G401.6 (cell line): ENCODE measurements around the gene DCUN1D3.
"Not testable (repeated sequence)": the region's sequence is repeated elsewhere in the genome, so short reads cannot be mapped to it uniquely, and the experiment has no call there.

Source experiments
- FAIRE-seq: peaks from 2 replicates; lab custom pipeline; 2012; peaks lifted over from hg19 to GRCh38; lab: Jason Lieb, UNC

DCUN1D3 gene

GRCh38 chr16:20822521-20823325 lies 77.4 kb downstream of the DCUN1D3 start:
- FAIRE-seq, result no peak

GRCh38 chr16:20821682-20822081 lies 78.5 kb downstream of the DCUN1D3 start:
- no peak for FAIRE-seq

GRCh38 chr16:20818929-20819585 lies 81.1 kb downstream of the DCUN1D3 start:
- no peak for FAIRE-seq

GRCh38 chr16:20814784-20815183 lies 85.4 kb downstream of the DCUN1D3 start:
- no peak for FAIRE-seq

GRCh38 chr16:20812510-20812909 lies 87.6 kb downstream of the DCUN1D3 start:
- no peak for FAIRE-seq

GRCh38 chr16:20811889-20812439 lies 88.2 kb downstream of the DCUN1D3 start:
- no peak for FAIRE-seq

GRCh38 chr16:20807862-20808261 lies 92.3 kb downstream of the DCUN1D3 start:
- no peak for FAIRE-seq

GRCh38 chr16:20806168-20807050 lies 93.7 kb downstream of the DCUN1D3 start, which contains the start of the genes ERI2 and REXO5:
Gene ERI2, minus strand, starts transcription at chr16:20806472. Its CDS starts 42 bp downstream, at chr16:20806430.
Gene REXO5, plus strand, starts transcription at chr16:20806527. Its CDS starts 427 bp downstream, at chr16:20806954.
- peak; percentile 92 for FAIRE-seq

- not testable (repeated sequence) for FAIRE-seq
These were observed 94.4 kb downstream of the DCUN1D3 start for GRCh38 chr16:20805684-20806167.
